Smooth muscle cell of the coronary artery (primary cell): ENCODE data around the gene HSD17B11. TPM values are rescaled to one million over a fixed set of nuclear protein-coding genes. Genes with fewer than 3 reads are reported as not detected.

Experiments used
- total RNA-seq: library from RNA; depleted of rRNA; stranded (reverse); fragments of >200 nt; gene quantifications from 2 replicates; pipeline ENCODE4 v1.2.3, GENCODE V29; 2014; ENCODE audit warnings: low replicate concordance

The HSD17B11 gene, protein sequence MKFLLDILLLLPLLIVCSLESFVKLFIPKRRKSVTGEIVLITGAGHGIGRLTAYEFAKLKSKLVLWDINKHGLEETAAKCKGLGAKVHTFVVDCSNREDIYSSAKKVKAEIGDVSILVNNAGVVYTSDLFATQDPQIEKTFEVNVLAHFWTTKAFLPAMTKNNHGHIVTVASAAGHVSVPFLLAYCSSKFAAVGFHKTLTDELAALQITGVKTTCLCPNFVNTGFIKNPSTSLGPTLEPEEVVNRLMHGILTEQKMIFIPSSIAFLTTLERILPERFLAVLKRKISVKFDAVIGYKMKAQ
- total RNA-seq: 19.4 and 21.6 TPM in 2 replicates

GRCh38 chr4:87390891-87391575 is at the start of gene HSD17B11:
TSS of gene HSD17B11 (minus strand) at chr4:87391188. CDS start at chr4:87391070, 118 bp downstream.

DNA sequence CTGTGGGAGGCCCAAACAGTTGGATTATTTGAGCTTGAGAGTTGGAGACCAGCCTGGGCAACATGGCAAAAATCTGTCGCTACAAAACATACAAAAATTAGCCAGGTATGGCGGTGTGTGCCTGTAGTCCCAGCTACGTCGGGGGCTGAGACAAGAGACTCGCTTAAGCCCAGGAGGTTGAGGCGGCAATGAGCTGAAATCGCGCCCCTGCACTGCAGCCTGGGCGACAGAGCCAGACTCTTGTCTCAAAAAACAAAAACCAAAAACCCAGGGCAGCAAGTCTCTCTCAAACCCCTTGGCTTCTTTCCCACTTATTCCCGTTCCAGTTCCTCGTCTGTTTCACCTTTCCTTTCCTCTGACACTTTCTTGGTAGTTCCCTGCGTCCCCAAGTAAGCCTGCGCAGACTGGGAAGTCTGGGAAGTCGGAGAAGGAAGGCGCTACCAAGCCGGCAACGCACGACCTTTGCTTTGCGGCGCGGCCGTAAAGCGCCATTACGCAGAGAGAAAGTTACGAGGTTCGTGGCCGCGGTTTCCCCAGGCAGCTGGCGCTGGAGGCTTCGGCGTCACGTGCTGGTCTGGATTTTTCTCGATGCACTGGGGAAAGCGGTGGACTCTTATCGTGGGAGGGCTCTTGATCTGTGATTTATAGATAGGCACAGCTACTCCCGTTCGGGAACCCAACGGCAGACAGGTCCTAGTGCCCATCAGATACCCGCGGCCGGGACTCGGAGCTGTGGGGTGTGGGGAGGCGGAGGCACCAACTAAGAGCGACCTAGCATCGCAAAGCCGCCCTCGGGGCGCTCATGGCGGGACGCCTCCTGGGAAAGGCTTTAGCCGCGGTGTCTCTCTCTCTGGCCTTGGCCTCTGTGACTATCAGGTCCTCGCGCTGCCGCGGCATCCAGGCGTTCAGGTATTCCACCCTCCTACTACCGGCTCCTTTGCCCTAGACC is 31.4 kb upstream of the HSD17B11 start, which contains the start of gene NUDT9:
TSS of gene NUDT9 (plus strand) at position 470 of the 949 bp plus-strand sequence. CDS start at position 803, 333 bp downstream.

DNA sequence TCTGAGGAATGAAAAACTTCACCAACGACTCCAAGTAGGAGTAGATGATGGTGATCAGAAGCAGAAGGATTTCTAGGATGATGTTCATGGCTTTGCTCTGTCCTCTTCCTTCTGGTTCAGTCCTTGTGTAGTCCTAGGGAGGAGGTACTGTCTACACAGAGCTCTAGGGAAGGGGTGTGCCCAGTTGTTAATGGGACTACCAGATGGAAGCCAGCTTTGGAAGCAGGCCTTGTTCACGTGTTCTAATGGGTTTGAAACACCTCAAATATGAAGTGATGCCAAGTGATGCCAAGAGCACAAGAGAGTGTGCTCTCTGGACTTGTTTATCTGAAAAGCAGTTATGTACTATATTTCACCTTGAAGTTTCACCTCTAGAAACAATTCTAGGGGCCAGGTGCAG is 68.2 kb downstream of the HSD17B11 start, which contains the start of gene HSD17B13:
TSS of gene HSD17B13 (minus strand) at position 129 of the 400 bp plus-strand sequence. CDS start at position 88, 41 bp downstream.

Other genes with a start within 250 kb of the HSD17B11 start
- gene KLHL8, start 170.6 kb downstream of the HSD17B11 start, total RNA-seq: 15.4 and 68.0 TPM in 2 replicates
- gene HSD17B13, start 68.3 kb downstream of the HSD17B11 start, total RNA-seq: 0.08 and 0.12 TPM in 2 replicates
- gene NUDT9, start 31.4 kb upstream of the HSD17B11 start, total RNA-seq: 13.8 and 20.5 TPM in 2 replicates
- under 0.01 and 0.70 TPM in 2 replicates for gene SPARCL1, start 138.2 kb upstream of the HSD17B11 start, total RNA-seq
- not detected in 2 replicates for gene DSPP, start 217.3 kb upstream of the HSD17B11 start, total RNA-seq